ENCODE measurements around the gene NFE2L2. TPM values are rescaled to one million over a fixed set of nuclear protein-coding genes. Genes with fewer than 3 reads are reported as not detected.

NFE2L2 gene
- total RNA-seq, 2 experiments from 2014 or later, result 68.3 to 70.3 TPM

DNA sequence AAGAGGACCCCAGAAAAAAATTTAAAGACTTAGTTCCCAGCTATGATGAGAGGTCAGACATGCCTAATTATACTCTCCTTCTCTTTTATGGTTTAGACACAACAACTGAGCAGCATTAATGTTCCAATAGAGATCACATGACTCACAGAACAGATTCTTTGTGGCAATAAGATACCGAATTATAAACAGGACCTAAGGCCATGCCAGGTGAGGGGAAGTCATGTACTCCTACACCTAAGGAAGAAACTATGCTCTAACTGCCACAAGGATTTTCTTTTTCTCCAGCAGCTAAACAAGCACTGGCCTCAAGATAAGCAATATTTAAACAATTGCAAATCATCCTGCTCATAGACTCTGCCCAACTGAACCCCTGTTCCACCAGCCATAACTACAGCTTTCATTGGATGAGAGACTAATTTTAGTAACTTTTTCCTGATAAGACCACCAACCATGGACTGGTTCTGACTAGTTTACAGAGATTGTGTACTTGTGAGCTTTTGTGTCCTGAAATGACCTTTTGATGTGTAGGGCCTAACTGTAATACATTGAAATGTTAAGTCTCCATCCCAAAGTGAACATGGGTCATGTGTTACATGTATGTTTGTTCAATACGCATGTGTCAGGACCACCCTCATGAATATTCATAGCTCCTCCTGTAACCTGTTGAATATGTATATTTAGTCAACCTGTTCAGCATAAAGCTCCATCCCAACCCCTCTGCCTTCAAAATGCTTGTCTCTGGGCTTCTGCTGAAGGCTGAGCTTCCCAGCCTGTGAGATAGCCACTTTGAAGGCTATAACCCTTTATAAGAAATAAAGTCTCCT, 21.6 kb upstream of the NFE2L2 start:
- H3K4me1 Mint-ChIP-seq, result peaks cover 24% of the 10 kb centered on the region
- no peaks in the 10 kb centered on the region for H3K36me3 Mint-ChIP-seq
- H3K4me3 Mint-ChIP-seq, result no peak overlapping the region
- no peak overlapping the region for H3K27ac Mint-ChIP-seq
- no peak for DNase-seq
- H3K9me3 Mint-ChIP-seq, result no peaks in the 10 kb centered on the region
- no peaks in the 10 kb centered on the region for H3K27me3 Mint-ChIP-seq

DNA sequence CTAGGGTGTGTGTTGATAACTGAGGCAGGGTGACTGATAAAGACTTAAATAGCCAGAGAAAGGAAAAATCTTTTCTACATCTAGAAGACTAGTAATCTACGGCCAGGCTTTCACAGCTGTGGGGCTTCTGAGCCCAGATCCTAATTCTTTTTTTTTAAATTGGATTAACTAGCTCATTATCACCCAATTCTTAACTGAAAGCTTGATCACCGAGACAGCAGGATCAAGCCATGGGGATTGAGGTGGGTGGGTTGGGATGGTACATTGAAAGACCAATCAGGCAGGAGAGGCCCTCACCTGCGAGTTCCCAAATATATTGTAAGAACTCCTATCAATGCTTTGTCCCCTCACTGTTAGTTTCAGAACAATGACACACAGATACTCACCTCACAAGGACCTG, 20.0 kb upstream of the NFE2L2 start:
- Mint-ChIP-seq H3K4me3 (no peak overlapping the region), H3K9me3 (no peaks in the 10 kb centered on the region), H3K4me1 (peaks cover 12% of the 10 kb centered on the region)

DNA sequence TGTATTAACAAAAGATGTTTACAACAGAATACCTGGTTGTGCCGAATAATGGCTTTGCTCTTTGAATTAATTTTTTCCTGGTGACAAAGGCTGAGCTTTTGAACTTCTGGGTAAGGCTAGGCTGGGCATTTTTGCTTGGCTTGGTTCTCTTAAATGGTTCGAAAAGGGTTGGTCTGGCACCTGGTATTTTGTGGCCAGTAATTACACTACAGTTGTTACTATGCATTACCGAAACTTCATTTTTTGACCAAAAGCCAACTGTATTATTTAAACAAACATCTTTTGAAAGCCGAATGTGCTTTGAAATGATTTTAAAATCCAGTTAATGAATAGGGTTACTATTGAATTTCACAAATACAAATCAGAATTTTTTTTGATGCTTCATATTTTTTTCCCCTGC, 19.4 kb upstream of the NFE2L2 start:
- H3K36me3 Mint-ChIP-seq, result no peaks in the 10 kb centered on the region
- no peaks in the 10 kb centered on the region for H3K27me3 Mint-ChIP-seq
- H3K4me3 Mint-ChIP-seq, result no peak overlapping the region
- peaks cover 12% of the 10 kb centered on the region for H3K4me1 Mint-ChIP-seq
- no peaks in the 10 kb centered on the region for H3K9me3 Mint-ChIP-seq
- no peak for DNase-seq
- no peak overlapping the region for H3K27ac Mint-ChIP-seq

More for the DNA sequence above, 20.0 kb upstream of the NFE2L2 start:
- Mint-ChIP-seq H3K36me3 (no peaks in the 10 kb centered on the region), H3K27ac (no peak overlapping the region), H3K27me3 (no peaks in the 10 kb centered on the region)
- no peak for DNase-seq

DNA sequence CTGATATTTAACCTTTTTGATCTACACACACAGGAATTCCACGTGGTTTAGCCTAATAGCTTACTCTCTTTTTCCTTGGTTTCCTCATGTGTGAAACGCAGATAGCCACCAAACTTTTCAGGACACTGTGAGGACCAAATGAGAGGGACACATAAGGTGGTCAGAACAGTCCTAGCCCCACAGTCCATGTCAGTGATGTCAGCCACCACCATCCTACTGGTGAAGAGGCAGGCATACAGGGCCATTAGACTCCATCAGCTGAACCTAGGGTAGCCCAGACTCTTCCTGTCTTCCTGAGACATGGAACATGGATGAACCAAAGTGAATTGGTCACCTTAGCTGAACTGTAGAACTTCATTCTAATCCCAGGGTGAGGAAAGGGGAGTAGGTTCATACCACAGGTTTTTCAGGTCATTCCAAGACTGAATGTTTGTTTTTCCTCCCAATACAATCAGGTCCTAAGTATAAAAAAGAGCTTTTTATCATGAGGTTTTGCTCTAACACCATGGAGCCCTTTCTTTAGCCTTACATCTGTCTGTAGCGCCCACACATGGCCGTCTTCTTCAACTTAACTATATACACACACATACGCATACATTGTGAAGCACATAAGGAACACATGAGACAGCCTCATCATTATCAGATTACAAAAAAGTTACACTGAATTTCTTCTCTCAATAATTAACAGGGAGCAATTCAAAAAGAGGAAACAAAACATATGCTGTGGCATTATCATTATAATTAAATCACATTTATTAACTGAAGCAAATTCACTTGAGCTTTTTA, 18.5 kb upstream of the NFE2L2 start:
- Mint-ChIP-seq H3K27me3 (no peaks in the 10 kb centered on the region), H3K4me3 (no peak overlapping the region), H3K36me3 (no peaks in the 10 kb centered on the region), H3K9me3 (no peaks in the 10 kb centered on the region), H3K27ac (no peak overlapping the region), H3K4me1 (peaks cover 12% of the 10 kb centered on the region)
- DNase-seq, result no peak

DNA sequence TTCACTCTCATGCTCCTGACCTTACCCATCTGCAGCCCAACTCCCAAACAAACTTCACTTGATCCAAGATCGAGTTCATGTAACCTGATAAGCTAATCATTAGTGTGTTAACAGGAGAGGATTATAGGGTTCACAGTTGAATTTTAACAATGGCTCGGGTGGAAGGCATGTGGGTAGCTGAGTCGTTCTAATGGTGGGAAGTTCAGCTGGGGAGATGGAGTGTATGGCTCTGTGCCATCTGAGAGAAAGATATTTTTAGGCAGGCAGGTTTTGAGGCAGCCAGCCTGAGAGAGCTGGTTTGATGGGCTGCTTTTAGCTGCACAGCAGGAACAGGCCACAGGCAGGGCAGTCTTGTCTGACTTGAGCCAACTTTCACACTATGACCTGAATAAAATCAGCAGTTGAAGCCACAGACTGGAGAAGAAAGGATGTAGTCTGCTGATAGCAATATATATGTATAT, 17.7 kb upstream of the NFE2L2 start:
- no peak for DNase-seq
- Mint-ChIP-seq H3K27me3 (no peaks in the 10 kb centered on the region), H3K27ac (no peak overlapping the region), H3K9me3 (no peaks in the 10 kb centered on the region), H3K4me1 (peaks cover 12% of the 10 kb centered on the region), H3K36me3 (no peaks in the 10 kb centered on the region), H3K4me3 (no peak overlapping the region)

DNA sequence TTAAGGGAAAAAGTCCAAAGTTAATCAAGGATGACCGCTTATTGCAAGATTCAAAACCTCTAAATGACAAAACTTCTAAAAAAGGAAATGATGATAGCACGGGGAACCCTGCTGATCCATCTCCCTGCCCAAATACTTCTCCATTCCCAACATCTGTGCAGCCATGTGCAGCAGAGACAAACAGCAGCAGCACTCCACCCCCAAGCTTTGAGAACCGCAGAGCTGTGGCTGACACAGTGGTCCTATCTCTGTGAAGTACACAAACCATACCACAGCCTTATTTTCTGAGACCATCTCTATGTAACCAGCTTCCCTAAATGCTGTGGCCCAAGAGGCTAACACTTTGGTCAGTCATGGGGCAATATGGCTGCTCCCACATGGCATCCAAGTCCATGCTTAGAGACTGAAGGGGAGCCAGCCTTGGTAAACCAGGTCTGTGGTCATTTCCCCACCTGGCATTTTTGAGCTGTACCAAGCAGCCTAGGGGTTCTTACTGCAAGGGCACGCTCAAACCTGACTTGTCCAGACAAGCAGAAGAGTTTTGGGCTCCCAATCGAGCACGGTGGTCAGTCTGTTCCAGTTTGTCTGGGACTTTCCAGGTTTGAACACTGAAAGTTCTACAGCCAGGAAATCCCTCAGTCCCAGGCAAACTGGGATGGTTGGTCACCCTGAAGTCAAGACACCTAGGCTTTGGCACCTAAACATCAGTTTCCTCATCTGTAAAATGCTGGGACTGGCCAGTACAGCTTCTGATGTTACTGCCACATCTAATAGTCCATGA, 17.1 kb upstream of the NFE2L2 start:
- Mint-ChIP-seq H3K4me3 (no peak overlapping the region), H3K36me3 (no peaks in the 10 kb centered on the region)

DNA sequence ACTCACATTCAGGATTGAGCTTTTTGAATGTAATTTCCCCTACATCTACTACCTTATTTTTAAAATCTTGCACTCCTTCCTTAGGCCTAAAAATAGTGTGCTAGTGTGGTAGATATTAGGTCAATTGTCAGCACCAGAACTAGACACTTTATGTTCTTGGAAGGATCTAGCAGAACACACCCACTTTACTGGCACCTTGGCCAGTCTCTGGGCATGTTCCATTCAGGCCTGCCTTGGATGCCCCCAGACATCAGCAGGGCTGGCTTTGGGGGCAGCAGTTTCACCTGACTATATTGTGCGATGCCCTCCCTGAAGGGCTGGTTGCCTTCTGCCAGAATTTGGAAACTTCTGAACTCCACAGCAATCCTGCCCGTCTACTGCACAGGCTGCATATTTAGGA, 15.3 kb upstream of the NFE2L2 start:
- Mint-ChIP-seq H3K27me3 (no peaks in the 10 kb centered on the region), H3K27ac (no peak overlapping the region), H3K9me3 (no peaks in the 10 kb centered on the region), H3K4me1 (peaks cover 5% of the 10 kb centered on the region), H3K4me3 (no peak overlapping the region), H3K36me3 (no peaks in the 10 kb centered on the region)
- DNase-seq, result no peak

More for the DNA sequence above, 17.1 kb upstream of the NFE2L2 start:
- Mint-ChIP-seq H3K9me3 (no peaks in the 10 kb centered on the region), H3K4me1 (peaks cover 12% of the 10 kb centered on the region), H3K27ac (no peak overlapping the region), H3K27me3 (no peaks in the 10 kb centered on the region)
- DNase-seq, result no peak

DNA sequence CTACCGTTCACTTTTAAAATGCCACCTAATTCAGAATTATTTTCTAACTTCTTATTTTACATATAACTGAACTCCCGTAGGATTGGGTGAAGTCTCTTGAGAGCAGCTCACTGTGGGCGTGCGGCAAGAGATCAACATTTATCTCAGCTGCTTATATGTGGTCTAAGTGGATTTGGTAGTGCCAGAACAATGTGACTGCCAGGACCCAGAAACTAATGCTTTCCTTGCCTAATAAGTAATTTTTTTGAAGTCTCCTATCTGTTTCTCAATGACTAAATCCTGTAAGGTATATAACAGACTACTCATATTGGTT, 11.2 kb upstream of the NFE2L2 start:
- Mint-ChIP-seq H3K36me3 (no peaks in the 10 kb centered on the region), H3K4me1 (peaks cover 24% of the 10 kb centered on the region), H3K9me3 (no peaks in the 10 kb centered on the region), H3K27ac (no peak overlapping the region), H3K27me3 (no peaks in the 10 kb centered on the region), H3K4me3 (no peak overlapping the region)
- DNase-seq, result no peak

DNA sequence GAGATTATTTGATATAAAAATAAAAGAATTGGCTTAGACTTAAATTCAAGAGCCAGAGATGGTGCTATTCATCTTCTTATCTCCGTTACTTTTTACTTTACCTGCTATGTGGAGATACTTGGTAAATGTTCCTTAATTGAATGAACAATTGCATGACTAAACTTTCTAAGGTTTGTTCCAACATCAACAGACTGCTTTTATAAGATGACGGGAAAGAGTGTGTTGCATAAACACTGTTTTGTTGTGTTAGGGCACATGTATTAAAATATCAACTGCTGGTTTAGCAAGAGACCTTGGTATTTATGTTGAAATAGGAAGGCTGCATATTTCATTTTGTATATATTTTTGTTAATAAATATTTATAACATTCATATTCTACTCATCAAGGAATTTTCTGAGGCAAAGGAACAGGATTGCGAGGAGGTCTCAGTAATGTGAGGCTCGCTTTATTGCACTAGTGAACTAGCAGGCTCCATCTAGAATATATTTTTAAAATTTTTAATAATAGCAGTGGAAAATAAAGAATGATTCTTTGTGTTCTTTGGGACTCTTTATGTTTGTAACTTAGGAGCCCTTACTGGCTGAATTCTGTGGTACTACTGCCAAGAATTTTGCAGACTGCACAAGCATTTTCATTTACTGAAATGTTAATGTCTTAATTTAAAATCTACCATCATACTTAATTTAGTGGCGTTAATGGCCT, 10.7 kb upstream of the NFE2L2 start:
- H3K36me3 Mint-ChIP-seq, result no peaks in the 10 kb centered on the region
- no peak overlapping the region for H3K4me3 Mint-ChIP-seq
- H3K27me3 Mint-ChIP-seq, result no peaks in the 10 kb centered on the region
- H3K27ac Mint-ChIP-seq, result no peak overlapping the region
- no peak for DNase-seq
- peaks cover 26% of the 10 kb centered on the region for H3K4me1 Mint-ChIP-seq
- H3K9me3 Mint-ChIP-seq, result no peaks in the 10 kb centered on the region

DNA sequence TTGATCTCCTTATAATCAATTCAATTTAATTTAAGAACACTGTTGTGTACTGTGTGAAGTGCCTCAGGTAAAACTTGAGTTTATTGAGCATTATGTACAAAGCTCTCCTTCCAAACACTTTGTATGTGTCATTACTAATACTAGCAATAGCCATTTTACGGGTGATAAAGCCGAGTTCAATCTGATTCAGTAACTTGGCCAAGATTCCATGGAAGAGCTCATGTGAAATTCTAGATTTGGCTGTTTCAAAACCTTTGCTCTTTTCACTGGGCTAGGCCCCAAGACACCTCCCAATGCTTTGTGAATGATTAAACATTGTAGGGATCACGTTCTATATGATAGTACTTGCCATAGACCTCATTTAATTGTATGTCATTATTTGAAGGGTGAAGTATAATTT, 8.9 kb upstream of the NFE2L2 start:
- no peaks in the 10 kb centered on the region for H3K36me3 Mint-ChIP-seq
- DNase-seq, result no peak
- peak overlapping the region; percentile 12 for H3K27ac Mint-ChIP-seq

DNA sequence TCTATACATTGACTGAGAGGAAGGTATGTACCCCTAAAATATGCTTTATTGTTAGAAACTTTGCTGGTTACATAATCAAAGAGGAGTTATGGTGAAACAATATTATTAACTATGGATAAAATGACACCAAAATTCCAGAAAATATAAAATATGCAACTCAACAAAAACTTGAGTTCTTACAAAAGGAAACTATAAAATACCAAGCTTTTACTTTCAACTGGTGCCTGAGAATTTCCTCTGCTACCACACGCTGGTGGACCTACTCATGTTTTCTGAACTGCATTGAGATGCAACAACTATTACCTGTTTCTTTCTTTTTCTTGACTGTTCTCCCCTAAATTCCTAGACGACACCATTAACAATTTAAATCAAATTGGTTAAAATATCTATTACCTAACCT, 8.2 kb upstream of the NFE2L2 start:
- DNase-seq, result no peak
- Mint-ChIP-seq H3K27me3 (no peaks in the 10 kb centered on the region), H3K4me3 (no peak overlapping the region), H3K27ac (no peak overlapping the region), H3K36me3 (no peaks in the 10 kb centered on the region), H3K9me3 (no peaks in the 10 kb centered on the region), H3K4me1 (peaks cover 43% of the 10 kb centered on the region)

More for the DNA sequence above, 8.9 kb upstream of the NFE2L2 start:
- Mint-ChIP-seq H3K27me3 (no peaks in the 10 kb centered on the region), H3K4me1 (peaks cover 37% of the 10 kb centered on the region), H3K4me3 (no peak overlapping the region), H3K9me3 (no peaks in the 10 kb centered on the region)

DNA sequence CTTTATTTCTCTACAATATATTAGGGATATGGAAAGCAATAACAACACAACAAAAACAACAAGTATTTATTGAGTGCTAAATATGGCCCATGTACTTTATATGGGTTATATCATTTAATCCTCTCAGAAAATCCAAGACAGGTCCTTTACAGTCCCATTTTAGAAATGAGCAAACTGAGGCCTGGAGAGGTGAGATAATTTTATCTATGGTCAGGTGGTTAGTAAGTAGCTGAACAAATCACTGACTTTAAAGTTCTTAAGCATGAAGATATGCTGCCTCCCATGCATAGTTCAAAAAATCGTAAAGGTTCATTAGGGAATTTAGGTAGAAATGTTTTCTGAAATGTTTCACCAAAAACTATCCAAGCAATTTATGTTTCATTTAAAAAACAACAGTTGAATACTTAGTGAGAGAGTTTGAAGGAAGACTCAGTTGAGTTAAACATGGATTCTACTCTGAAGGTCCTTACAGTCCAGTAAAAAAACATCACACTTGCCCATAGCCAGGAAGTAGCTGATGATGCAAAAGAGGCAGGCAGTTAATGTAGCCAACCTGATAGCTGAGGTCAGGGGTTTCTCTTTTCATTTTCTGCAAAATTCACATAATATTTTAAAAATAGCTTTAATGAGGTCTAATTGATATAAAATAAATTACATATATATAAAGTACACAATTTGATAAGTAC, 7.6 kb upstream of the NFE2L2 start:
- H3K9me3 Mint-ChIP-seq, result peaks cover 2% of the 10 kb centered on the region
- no peaks in the 10 kb centered on the region for H3K27me3 Mint-ChIP-seq
- H3K27ac Mint-ChIP-seq, result peak overlapping the region; percentile 61
- H3K36me3 Mint-ChIP-seq, result no peaks in the 10 kb centered on the region
- H3K4me3 Mint-ChIP-seq, result no peak overlapping the region
- no peak for DNase-seq
- H3K4me1 Mint-ChIP-seq, result peaks cover 48% of the 10 kb centered on the region

DNA sequence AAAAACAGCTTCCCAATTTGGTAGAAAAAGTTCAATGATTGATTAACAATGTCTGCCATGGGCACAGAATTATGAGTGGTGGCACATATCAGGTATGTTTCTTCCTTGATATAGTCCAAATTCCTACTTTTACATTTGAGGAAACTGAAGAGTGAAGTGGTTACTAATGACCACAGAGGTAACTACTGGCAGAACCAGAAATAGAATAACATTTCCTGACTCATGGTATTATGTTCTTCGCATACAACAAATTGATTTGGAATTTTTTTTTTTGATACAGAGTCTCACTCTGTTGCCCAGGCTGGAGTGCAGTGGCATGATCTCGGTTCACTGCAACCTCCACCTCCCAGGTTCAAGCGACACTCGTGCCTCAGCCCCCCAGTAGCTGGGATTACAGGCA, 6.0 kb upstream of the NFE2L2 start:
- H3K27me3 Mint-ChIP-seq, result no peaks in the 10 kb centered on the region
- no peak for DNase-seq
- peaks cover 2% of the 10 kb centered on the region for H3K9me3 Mint-ChIP-seq
- H3K4me3 Mint-ChIP-seq, result no peak overlapping the region
- no peaks in the 10 kb centered on the region for H3K36me3 Mint-ChIP-seq
- peaks cover 63% of the 10 kb centered on the region for H3K4me1 Mint-ChIP-seq
- H3K27ac Mint-ChIP-seq, result no peak overlapping the region

DNA sequence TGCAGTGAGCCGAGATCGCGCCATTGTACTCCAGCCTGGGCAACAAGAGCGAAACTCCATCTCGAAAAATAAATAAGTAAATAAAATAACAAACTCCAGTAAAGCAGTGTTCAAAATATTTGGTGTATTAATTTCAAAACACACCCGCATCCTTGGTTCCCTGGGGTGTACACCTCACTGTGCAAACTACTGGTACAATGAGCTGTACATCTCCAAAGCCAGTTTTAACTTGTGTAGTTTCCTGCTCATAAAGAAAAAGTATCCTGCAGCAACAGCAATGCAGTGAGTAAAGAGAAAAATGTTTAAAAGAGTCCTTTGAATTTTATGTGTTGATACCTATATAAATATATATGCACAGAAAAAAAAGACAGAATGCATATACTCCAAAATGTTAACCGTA, 4.4 kb upstream of the NFE2L2 start:
- Mint-ChIP-seq H3K27ac (no peak overlapping the region), H3K4me3 (no peak overlapping the region), H3K4me1 (peaks cover 58% of the 10 kb centered on the region), H3K27me3 (no peaks in the 10 kb centered on the region), H3K9me3 (peaks cover 2% of the 10 kb centered on the region), H3K36me3 (no peaks in the 10 kb centered on the region)
- DNase-seq, result no peak
